Adrenal gland (tissue), 5 donors: ENCODE measurements around the gene ABCD4.

Experiments used
- CTCF ChIP-seq, 6 experiments: fragments of 450-650 bp in 4 of 6; fragments of 200-600 bp in 2 of 6; sonication (generic) in 1 of 6; IDR thresholded peaks; 1 replicate in 5 of 6; 2 replicates in 1 of 6; pipeline versions ENCODE4 v1.5.1 to v1.8.0; 2016 to 2021; ENCODE audit warnings: antibody characterized with exemption in 6 of 6, mild to moderate bottlenecking in 2 of 6, moderate library complexity in 1 of 6
- POLR2A ChIP-seq, 2 donors: fragments of 450-650 bp; IDR thresholded peaks; one replicate each; pipeline ENCODE4 v1.6.1; 2017; ENCODE audit warnings: antibody characterized with exemption in 2 of 2, mild to moderate bottlenecking in 2 of 2, moderate library complexity in 1 of 2
- donor health status: DM: no; HTN: no; CAD: no.

GRCh38 chr14:74326369-74327152, 23.8 kb upstream of the ABCD4 start:
- TF ChIP-seq CTCF (IDR thresholded peaks at IDR 0.05) (no peak), POLR2A (IDR thresholded peaks at IDR 0.05) (no peak)
